Activated effector memory CD4-positive, alpha-beta T cell treated with anti-CD3 and anti-CD28 coated beads, Interleukin-2, amount 50 U/mL, for 16 hours (primary cell): ENCODE measurements around the gene TMPRSS5.
"Not testable (repeated sequence)": the region's sequence is repeated elsewhere in the genome, so short reads cannot be mapped to it uniquely, and the experiment has no call there.

ENCODE experiments used
- DNase-seq: peaks from one replicate; pipeline ENCODE4 v3.0.0-alpha.2; 2020

TMPRSS5 gene

GRCh38 chr11:113695207-113695606, 10.9 kb downstream of the TMPRSS5 start:
- DNase-seq: no peak

- DNase-seq: no peak
Observed at GRCh38 chr11:113694390-113694789, 11.7 kb downstream of the TMPRSS5 start.

GRCh38 chr11:113693030-113693429, 13.1 kb downstream of the TMPRSS5 start:
- DNase-seq: no peak

GRCh38 chr11:113690619-113691569, 15.2 kb downstream of the TMPRSS5 start:
- no peak for DNase-seq

GRCh38 chr11:113689768-113690618, 16.1 kb downstream of the TMPRSS5 start:
- DNase-seq: no peak

- DNase-seq: no peak
Observed at GRCh38 chr11:113685654-113686359, 20.3 kb downstream of the TMPRSS5 start.

- no peak for DNase-seq
Observed at GRCh38 chr11:113684496-113684895, 21.6 kb downstream of the TMPRSS5 start.

- no peak for DNase-seq
Observed at GRCh38 chr11:113683481-113684046, 22.5 kb downstream of the TMPRSS5 start.

GRCh38 chr11:113681711-113682413, 24.2 kb downstream of the TMPRSS5 start:
- DNase-seq: no peak

- DNase-seq: no peak
Observed at GRCh38 chr11:113681282-113681681, 24.8 kb downstream of the TMPRSS5 start.

GRCh38 chr11:113677685-113678084, 28.4 kb downstream of the TMPRSS5 start:
- DNase-seq: no peak

GRCh38 chr11:113675565-113675964, 30.5 kb downstream of the TMPRSS5 start:
- DNase-seq: no peak

- no peak for DNase-seq
Observed at GRCh38 chr11:113675003-113675561, 31.0 kb downstream of the TMPRSS5 start.

GRCh38 chr11:113674397-113674685, 31.8 kb downstream of the TMPRSS5 start:
- no peak for DNase-seq

- DNase-seq: no peak
Observed at GRCh38 chr11:113673550-113674396, 32.3 kb downstream of the TMPRSS5 start.

GRCh38 chr11:113671914-113672313, 34.2 kb downstream of the TMPRSS5 start:
- not testable (repeated sequence) for DNase-seq

GRCh38 chr11:113670831-113671215, 35.3 kb downstream of the TMPRSS5 start:
- DNase-seq: no peak

- no peak for DNase-seq
Observed at GRCh38 chr11:113670149-113670830, 35.8 kb downstream of the TMPRSS5 start.

GRCh38 chr11:113668255-113668654, 37.9 kb downstream of the TMPRSS5 start:
- no peak for DNase-seq

- DNase-seq: no peak
Observed at GRCh38 chr11:113667801-113668200, 38.3 kb downstream of the TMPRSS5 start.
